ENCODE results near the gene PLCL1.

DNA sequence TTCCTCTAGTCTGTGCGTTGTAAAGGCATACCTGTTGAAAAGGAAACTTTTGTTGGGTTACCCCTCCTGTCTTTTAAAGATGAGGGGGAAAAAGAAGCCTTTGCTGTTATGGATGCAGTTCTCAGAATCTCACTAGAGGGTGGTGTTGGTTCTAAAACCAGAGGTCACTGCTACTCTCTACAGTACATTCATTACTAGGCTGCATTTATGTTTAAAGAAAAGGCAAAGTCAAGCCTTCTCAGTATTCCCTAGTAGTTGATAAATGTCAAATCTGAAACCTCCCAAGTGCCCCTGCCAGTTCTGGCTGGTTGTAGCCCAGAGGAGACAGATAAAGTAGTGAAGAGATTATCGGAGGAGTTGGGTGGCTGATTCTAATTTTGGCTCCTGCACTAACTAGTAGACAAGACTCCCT is 1.4 kb upstream of the PLCL1 start:
- TF ChIP-seq NR2C2 (IDR thresholded peaks at IDR 0.05; ENCODE audit: borderline replicate concordance, control insufficient read depth, insufficient read length, low read depth), result no peak
- TF ChIP-seq, protein P1, sequence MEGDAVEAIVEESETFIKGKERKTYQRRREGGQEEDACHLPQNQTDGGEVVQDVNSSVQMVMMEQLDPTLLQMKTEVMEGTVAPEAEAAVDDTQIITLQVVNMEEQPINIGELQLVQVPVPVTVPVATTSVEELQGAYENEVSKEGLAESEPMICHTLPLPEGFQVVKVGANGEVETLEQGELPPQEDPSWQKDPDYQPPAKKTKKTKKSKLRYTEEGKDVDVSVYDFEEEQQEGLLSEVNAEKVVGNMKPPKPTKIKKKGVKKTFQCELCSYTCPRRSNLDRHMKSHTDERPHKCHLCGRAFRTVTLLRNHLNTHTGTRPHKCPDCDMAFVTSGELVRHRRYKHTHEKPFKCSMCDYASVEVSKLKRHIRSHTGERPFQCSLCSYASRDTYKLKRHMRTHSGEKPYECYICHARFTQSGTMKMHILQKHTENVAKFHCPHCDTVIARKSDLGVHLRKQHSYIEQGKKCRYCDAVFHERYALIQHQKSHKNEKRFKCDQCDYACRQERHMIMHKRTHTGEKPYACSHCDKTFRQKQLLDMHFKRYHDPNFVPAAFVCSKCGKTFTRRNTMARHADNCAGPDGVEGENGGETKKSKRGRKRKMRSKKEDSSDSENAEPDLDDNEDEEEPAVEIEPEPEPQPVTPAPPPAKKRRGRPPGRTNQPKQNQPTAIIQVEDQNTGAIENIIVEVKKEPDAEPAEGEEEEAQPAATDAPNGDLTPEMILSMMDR (IDR thresholded peaks at IDR 0.05 in 2 of 3, conservative IDR thresholded peaks at IDR 0.05 in 1 of 3; ENCODE audit: control insufficient read depth in 2 of 3, extremely low read depth in 1 of 3, insufficient read depth in 1 of 3, low read depth in 3 of 3, low read length in 3 of 3), result peak; percentile 69 to 89 (median 73)
- TF ChIP-seq, protein P2, sequence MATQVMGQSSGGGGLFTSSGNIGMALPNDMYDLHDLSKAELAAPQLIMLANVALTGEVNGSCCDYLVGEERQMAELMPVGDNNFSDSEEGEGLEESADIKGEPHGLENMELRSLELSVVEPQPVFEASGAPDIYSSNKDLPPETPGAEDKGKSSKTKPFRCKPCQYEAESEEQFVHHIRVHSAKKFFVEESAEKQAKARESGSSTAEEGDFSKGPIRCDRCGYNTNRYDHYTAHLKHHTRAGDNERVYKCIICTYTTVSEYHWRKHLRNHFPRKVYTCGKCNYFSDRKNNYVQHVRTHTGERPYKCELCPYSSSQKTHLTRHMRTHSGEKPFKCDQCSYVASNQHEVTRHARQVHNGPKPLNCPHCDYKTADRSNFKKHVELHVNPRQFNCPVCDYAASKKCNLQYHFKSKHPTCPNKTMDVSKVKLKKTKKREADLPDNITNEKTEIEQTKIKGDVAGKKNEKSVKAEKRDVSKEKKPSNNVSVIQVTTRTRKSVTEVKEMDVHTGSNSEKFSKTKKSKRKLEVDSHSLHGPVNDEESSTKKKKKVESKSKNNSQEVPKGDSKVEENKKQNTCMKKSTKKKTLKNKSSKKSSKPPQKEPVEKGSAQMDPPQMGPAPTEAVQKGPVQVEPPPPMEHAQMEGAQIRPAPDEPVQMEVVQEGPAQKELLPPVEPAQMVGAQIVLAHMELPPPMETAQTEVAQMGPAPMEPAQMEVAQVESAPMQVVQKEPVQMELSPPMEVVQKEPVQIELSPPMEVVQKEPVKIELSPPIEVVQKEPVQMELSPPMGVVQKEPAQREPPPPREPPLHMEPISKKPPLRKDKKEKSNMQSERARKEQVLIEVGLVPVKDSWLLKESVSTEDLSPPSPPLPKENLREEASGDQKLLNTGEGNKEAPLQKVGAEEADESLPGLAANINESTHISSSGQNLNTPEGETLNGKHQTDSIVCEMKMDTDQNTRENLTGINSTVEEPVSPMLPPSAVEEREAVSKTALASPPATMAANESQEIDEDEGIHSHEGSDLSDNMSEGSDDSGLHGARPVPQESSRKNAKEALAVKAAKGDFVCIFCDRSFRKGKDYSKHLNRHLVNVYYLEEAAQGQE (IDR thresholded peaks at IDR 0.05; ENCODE audit: low read depth, low read length), result no peak
- TF ChIP-seq BHLHE40 (IDR thresholded peaks at IDR 0.05; ENCODE audit: borderline replicate concordance in 1 of 2, low read depth in 2 of 2, low read length in 1 of 2), result no peak
- no peak for TF ChIP-seq EGR1 (IDR thresholded peaks at IDR 0.05; ENCODE audit: borderline replicate concordance in 1 of 2, low read depth in 2 of 2, low read length in 2 of 2)
- no peak for TF ChIP-seq TAF1 (IDR thresholded peaks at IDR 0.05; ENCODE audit: borderline replicate concordance, low read depth, low read length)
- TF ChIP-seq FOXK2 (IDR thresholded peaks at IDR 0.05), result no peak
- no peak for TF ChIP-seq EZH2 (IDR thresholded peaks at IDR 0.05; ENCODE audit: borderline replicate concordance, control insufficient read depth, low read depth, low read length)
- TF ChIP-seq RAD21 (IDR thresholded peaks at IDR 0.05; ENCODE audit: insufficient read depth, low read depth, low read length), result peak; percentile 98
- TF ChIP-seq, protein P3, sequence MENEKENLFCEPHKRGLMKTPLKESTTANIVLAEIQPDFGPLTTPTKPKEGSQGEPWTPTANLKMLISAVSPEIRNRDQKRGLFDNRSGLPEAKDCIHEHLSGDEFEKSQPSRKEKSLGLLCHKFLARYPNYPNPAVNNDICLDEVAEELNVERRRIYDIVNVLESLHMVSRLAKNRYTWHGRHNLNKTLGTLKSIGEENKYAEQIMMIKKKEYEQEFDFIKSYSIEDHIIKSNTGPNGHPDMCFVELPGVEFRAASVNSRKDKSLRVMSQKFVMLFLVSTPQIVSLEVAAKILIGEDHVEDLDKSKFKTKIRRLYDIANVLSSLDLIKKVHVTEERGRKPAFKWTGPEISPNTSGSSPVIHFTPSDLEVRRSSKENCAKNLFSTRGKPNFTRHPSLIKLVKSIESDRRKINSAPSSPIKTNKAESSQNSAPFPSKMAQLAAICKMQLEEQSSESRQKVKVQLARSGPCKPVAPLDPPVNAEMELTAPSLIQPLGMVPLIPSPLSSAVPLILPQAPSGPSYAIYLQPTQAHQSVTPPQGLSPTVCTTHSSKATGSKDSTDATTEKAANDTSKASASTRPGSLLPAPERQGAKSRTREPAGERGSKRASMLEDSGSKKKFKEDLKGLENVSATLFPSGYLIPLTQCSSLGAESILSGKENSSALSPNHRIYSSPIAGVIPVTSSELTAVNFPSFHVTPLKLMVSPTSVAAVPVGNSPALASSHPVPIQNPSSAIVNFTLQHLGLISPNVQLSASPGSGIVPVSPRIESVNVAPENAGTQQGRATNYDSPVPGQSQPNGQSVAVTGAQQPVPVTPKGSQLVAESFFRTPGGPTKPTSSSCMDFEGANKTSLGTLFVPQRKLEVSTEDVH (IDR thresholded peaks at IDR 0.05; ENCODE audit: low read depth, partially characterized antibody), result no peak
- TF ChIP-seq ASH2L (IDR thresholded peaks at IDR 0.05; ENCODE audit: borderline replicate concordance, low read depth), result no peak
- no peak for TF ChIP-seq BCL11A (IDR thresholded peaks at IDR 0.05; ENCODE audit: low read depth, low read length)
- no peak for TF ChIP-seq NRF1 (conservative IDR thresholded peaks at IDR 0.05; ENCODE audit: low read depth, low read length)
